ENCODE results near the gene PNMA8A.
"Not testable (repeated sequence)": the region's sequence is repeated elsewhere in the genome, so short reads cannot be mapped to it uniquely, and the experiment has no call there.

Gene PNMA8A

DNA sequence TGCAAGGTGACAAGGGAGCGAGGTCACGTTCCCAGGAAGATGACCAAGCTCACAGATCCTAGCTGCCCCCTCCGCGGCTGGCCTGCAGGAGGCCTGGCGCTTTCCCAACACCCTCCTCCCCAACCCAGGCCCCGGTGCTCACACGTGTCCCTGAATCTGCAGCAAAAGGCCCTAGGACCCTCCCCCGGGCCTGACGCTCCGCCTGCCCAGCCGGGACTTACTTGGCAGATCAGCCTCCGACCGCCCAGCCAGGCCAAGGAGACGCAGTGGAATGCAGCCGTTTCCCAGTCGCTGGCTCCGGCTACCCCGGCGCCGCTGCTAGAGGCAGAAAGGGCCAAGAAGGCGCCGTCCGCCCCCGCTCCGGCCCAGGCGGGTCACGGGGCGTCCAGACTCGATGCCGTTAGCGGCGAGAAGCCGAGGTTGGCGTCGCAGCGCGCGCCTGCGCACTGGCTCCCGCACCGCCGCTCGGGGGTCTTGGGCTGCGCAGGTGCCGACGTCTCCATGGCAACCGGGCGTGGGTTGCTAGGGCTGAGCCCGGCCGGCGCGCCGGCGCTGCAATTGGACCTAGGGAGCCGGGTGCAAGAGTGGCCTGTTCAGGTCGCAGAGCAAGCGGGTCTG is at the start of gene PNMA8A:
Gene PNMA8A (minus strand): TSS at position 448 of the 618 bp plus-strand sequence. CDS start 528 bp downstream, outside the sequence.
- no peak for DNase-seq

GRCh38 chr19:46520616-46521015 is 49.3 kb upstream of the PNMA8A start:
- no peak for DNase-seq

DNA sequence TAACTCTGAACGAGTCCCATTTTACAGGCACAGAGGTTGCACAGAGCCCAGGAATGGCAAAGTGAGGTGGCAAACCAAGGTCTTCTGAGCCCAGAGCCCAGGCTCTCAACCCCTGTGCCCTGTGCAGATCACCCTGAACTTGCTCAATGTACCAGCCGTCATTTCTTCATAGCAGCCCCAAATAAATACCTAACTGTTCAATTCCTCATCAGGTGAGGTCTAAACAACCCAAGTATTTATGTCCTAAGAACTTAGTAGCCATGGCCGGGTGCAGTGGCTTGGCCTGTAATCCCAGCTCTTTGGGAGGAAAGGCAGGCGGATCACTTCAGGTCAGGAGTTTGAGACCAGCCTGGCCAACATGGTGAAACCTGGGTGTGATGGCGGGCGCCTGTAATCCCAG is 46.1 kb upstream of the PNMA8A start:
- DNase-seq = no peak

DNA sequence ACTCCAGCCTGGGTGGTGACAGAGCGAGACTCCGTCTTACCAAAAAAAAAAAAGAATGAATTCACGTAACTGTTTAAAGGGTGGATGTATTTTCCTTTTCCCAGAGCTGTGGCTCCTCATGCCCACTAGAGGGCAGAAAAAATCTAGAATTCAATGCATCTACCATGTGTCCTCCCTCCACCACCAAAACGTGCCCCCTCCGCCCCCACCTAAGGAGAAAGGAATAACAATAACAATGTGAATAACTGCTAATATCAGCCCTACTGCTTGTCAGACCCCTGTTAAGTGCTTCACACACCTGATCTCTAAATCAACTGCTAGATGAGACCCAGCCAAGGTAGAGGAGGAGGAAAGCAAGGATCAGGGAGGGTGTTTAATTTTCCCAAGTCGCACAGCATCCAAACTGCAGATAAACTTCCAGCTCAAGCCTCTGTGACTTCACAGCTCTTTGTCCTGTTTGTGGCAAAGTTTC is 44.6 kb upstream of the PNMA8A start:
- DNase-seq = peak; percentile 68

DNA sequence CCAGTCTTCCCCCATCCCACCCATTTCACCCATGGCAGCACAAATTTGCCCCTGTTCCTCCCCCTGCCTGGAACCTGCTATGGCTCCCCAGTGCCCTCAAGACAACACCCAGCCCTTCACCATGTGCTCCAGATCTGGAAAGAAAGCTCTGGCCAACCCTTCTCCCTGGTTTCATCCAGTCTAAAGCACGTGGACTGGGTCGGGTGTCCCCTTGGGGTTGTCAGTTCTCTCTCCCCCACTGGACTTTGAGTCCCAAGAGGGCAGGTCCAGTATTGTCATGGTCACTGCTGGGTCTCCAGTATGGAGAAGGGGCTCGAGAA is 43.9 kb upstream of the PNMA8A start:
- DNase-seq = no peak

GRCh38 chr19:46514589-46515289 is 43.4 kb upstream of the PNMA8A start:
- DNase-seq = no peak

DNA sequence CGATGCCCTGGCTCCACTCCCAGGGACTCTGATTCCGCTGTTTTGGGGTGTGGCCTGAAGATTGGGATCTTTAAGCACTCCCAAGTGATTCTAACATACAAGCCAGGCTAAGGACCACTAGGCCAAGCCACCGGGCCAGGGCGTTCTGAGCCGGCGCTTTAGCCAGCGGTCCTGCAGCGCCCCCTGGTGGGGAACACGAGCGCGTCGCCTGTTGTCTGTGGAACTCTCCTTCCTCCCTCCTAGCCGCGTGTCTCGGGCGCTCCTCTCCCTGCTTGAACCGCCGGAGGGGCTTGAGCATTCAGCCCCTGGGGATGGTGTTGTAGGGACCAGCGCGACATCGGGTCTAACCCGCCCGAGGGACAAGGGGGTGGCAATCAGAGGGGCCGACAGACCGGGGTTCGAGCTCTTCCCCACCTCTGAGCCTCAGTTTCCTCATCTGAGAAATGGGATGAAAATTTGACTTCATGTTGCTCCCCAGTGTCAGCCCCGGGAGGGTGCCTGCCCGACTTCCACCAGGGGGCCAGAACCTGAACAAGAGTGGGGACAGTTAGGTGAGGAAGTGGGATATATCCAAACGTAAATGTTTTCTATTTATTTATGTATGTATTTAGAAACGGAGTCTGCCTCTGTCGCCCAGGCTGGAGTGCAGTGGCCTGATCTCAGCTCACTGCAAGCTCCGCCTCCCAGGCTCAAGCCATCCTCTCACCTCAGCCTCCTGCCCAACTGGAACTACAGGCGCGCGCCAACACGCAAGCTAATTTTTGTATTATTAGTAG is 42.3 kb upstream of the PNMA8A start:
- DNase-seq = peak; percentile 93

DNA sequence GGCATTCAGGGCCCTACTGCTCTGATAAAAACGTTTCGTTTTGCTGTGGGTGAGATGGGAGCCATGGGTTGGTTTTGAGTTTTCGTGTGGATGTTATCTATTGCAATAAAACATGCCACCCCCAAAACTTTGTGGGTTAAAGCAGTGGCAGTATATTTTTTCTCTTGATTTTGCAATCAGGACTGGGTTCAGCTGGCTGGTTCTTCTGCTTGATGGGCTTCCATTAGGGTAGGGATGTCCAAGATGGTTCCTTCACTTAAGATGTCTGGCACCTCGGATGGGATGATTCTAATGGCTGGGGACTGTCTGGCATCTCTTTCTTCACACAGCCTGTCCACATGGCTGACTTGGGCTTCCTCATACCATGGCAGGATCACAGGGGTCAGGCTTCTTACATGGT is 39.9 kb upstream of the PNMA8A start:
- DNase-seq = no peak

GRCh38 chr19:46508206-46508605 is 36.8 kb upstream of the PNMA8A start:
- no peak for DNase-seq

DNA sequence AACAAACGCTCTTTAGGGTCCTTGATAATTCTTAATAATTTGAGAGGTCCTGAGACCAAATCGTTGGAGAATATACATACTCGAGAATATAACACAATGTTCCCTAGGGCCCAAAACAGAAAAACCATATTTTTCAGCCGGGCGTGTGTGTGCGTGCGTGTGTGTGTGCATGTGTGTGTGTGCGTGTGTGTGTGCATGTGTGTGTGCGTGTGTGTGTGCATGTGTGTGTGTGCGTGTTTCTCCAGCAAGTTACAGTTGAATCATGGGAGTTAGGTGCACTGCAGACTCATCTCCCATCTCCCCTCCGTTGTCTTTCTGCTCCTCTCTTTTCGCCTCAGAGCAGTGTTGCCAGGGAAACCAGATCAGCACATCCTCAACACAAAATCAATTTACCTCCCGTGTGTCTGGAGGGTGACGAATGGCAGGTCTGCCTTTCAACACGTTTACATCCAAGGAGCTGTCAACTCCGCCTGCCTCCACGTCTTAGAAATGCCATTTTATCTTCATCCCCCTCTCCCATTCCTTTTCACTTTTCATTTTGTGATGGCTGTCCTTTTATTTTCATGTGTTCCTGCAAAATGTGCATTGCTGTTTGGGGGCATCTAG is 32.6 kb upstream of the PNMA8A start:
- DNase-seq = no peak

DNA sequence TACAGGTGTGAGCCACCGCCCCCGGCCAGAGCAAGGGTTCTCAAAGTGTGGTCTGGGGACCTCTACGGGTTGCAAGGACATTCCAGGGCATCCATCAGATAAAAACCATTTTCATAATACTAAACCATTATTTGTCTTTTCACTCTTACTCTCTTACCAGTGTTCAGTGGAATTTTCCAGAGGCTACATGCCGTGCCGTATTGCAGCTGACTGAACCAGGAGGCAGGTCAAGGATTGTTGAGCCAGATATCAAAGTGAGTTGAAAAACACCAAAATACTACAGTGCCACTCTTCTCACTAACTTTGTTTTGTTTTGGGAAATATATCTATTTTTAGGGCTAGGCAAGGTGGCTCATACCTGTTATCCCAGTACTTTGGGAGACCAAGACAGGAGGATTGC is 31.5 kb upstream of the PNMA8A start:
- DNase-seq = no peak

GRCh38 chr19:46499692-46500091 is 28.3 kb upstream of the PNMA8A start:
- no peak for DNase-seq

GRCh38 chr19:46497773-46498172 is 26.4 kb upstream of the PNMA8A start:
- no peak for DNase-seq

DNA sequence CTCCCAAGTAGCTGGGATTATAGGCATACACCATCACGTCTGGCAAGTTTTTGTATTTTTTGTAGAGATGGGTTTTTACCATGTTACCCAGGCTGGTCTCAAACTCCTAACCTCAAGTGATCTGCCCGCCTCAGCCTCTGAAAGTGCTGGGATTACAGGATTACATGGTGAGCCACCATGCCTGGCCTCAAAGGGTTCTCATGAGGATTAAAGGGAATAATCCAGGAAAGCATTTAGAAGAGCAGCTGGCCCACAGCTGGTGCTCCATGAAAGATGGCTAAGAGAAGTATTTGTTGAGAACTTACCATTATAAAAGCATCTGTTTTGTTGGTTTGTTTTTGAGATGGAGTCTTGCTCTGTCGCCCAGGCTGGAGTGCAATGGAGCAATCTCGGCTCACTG is 25.5 kb upstream of the PNMA8A start:
- not testable (repeated sequence) for DNase-seq

GRCh38 chr19:46496304-46496703 is 24.9 kb upstream of the PNMA8A start:
- DNase-seq = no peak

DNA sequence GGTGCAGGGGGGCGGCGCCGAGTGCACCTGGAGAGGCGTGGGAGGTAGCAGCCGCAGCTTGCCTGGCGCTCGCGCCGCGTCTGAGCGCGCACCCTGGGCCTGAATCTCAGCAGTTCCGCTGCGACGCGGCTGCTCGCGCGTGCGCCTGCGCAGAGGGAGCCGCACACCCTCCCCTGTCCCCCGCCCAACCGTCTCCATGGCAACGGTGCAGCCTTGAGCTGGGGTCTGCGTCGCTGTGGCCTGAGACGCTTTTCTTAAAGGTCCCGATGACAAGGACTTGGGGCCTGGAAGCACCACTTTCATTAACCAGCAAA is 24.4 kb upstream of the PNMA8A start, which contains the start of gene PNMA8B:
Gene PNMA8B (minus strand): TSS at position 82 of the 314 bp plus-strand sequence. CDS start 402 bp downstream, outside the sequence.
- peak; percentile 69 for DNase-seq

DNA sequence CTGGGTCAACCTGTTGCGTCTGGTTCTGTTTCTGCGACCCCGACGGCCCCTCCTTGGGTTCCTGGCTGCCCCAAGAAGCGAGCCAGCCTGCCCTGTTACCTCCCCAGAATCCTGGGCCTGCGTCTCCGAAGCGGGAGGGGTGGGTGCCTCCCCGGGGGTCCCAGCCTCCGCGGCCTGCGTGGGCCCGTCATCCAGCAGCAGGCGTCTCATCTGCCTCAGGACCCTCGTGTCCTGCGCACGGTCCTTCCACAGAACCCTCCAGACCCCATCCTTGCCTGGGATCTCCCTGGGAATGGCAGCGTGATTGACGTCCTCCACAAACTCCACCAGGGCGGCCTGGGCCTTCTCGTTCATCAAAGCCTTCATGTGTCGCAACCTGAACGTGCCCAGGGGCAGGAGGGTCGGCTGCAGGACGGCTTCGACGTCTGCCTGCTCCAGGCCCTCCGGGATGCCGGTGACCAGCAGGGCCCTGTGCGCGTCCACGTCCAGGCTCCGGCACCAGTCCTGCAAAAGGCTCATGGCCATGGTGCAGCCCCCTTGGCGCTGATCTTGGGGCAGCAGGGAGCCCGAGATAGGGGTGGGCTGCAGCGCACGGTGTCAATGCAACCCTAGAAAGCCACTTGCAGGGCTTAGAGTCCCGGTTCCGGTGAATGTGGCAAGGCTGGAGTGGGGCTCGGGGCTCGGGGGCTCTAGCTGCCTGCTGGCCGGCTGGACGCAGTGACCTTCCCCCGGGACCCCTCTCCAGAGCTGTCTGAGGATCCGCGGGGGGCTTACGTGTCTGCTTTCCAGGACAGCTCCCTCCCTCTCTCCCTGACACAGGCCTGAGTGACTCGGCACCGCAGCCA is 23.8 kb upstream of the PNMA8A start:
- DNase-seq = no peak

GRCh38 chr19:46494146-46494940 is 23.0 kb upstream of the PNMA8A start:
- DNase-seq = no peak

- DNase-seq = peak; percentile 69
These were observed 22.1 kb upstream of the PNMA8A start for GRCh38 chr19:46493236-46494145.

DNA sequence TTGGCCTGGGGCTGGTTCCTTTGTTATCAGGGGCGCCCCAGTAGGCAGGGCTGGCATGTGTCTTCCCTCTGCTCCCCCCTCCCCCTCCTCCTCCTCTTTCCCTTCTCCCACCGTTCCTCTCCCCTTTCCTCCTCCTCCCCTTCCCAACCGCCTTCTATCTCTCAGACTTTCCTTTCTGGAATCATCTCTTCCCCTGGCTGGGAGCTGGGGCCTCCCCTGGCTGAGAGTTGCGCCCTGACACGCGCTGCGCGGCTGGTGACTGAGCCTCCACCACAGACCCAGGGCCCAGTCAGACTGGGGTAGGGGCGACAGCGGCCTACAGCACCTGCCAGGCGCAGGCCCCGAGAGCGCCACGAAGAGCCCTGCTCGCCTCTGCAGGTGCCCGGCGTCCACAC is 21.5 kb upstream of the PNMA8A start:
- DNase-seq = no peak

Data from activated effector memory CD4-positive, alpha-beta T cell treated with anti-CD3 and anti-CD28 coated beads, Interleukin-2, amount 50 U/mL, for 16 hours (primary cell).